ENCODE measurements around the gene RASSF7.

GRCh38 chr11:601573-602245 is 40.9 kb downstream of the RASSF7 start:
- no peak for TF ChIP-seq CHD4 (IDR thresholded peaks at IDR 0.05; ENCODE audit: borderline replicate concordance)
- TF ChIP-seq CTCF (IDR thresholded peaks at IDR 0.05): no peak
- no peak for TF ChIP-seq RAD21 (conservative IDR thresholded peaks at IDR 0.05 in 1 of 2, IDR thresholded peaks at IDR 0.05 in 1 of 2)
- TF ChIP-seq SMC3 (IDR thresholded peaks at IDR 0.05): no peak
- TF ChIP-seq RCOR1 (IDR thresholded peaks at IDR 0.05; ENCODE audit: low read depth, low read length): no peak
- TF ChIP-seq HMGXB4 (CRISPR knock-in tag; IDR thresholded peaks at IDR 0.05; ENCODE audit: borderline replicate concordance): no peak
